SK-N-SH treated with all-trans-retinoic acid at 6 μM for 48 hours (cell line): Measurements from ENCODE around the gene ANK3.

Experiments
- ATAC-seq: fragments of 200-7000 bp; cut with Tn5 transposase; 3 replicates; pipeline ENCODE4 v1.9.1; 2020; ENCODE audit warnings: mild to moderate bottlenecking, moderate library complexity
- ARNTL ChIP-seq: fragments of 450-650 bp; formaldehyde crosslinking; IDR thresholded peaks from 2 replicates; pipeline ENCODE4 v1.5.0; 2020; ENCODE audit warnings: low read depth, mild to moderate bottlenecking, moderate library complexity, borderline replicate concordance
- BACH2 ChIP-seq: fragments of 250-450 bp; sonication (Bioruptor Pico); IDR thresholded peaks from 2 replicates; pipeline ENCODE4 v1.9.0; 2021; ENCODE audit warnings: mild to moderate bottlenecking, borderline replicate concordance
- CSDC2 ChIP-seq: fragments of 250-450 bp; sonication (Bioruptor Pico); IDR thresholded peaks from 2 replicates; pipeline ENCODE4 v1.5.0; 2020; ENCODE audit warnings: mild to moderate bottlenecking, moderate library complexity
- ESRRG ChIP-seq: fragments of 250-450 bp; sonication (Bioruptor Pico); IDR thresholded peaks from 2 replicates; pipeline ENCODE4 v1.6.1; 2021; ENCODE audit warnings: mild to moderate bottlenecking
- GLIS3 ChIP-seq: fragments of 250-450 bp; sonication (Bioruptor Pico); IDR thresholded peaks from 2 replicates; pipeline ENCODE4 v1.5.0; 2020; ENCODE audit warnings: mild to moderate bottlenecking, moderate library complexity
- ISL1 ChIP-seq: fragments of 250-450 bp; sonication (Bioruptor Pico); IDR thresholded peaks from 2 replicates; pipeline ENCODE4 v2.1.2; 2022; ENCODE audit warnings: mild to moderate bottlenecking, moderate library complexity
- POU6F1 ChIP-seq: fragments of 250-450 bp; sonication (Bioruptor Pico); IDR thresholded peaks from 2 replicates; pipeline ENCODE4 v1.8.0; 2021; ENCODE audit warnings: low read depth, mild to moderate bottlenecking, moderate library complexity, borderline replicate concordance
- PPARA ChIP-seq: fragments of 250-450 bp; sonication (Bioruptor Pico); IDR thresholded peaks from 2 replicates; pipeline ENCODE4 v1.5.0; 2020; ENCODE audit warnings: mild to moderate bottlenecking, borderline replicate concordance
- RARB ChIP-seq: fragments of 250-450 bp; sonication (Bioruptor Pico); IDR thresholded peaks from 2 replicates; pipeline ENCODE4 v1.8.0; 2021; ENCODE audit warnings: mild to moderate bottlenecking, moderate library complexity
- SNAI2 ChIP-seq: fragments of 250-450 bp; sonication (Bioruptor Pico); IDR thresholded peaks from 2 replicates; pipeline ENCODE4 v1.5.0; 2020; ENCODE audit warnings: mild to moderate bottlenecking, moderate library complexity
- TCF4 ChIP-seq: fragments of 250-450 bp; sonication (Bioruptor Pico); IDR thresholded peaks from 2 replicates; pipeline ENCODE4 v1.8.0; 2021; ENCODE audit warnings: mild to moderate bottlenecking, moderate library complexity, borderline replicate concordance
- TOX ChIP-seq: fragments of 250-450 bp; sonication (Bioruptor Pico); IDR thresholded peaks from 2 replicates; pipeline ENCODE4 v1.8.0; 2021; ENCODE audit warnings: mild to moderate bottlenecking, moderate library complexity, borderline replicate concordance
- TSHZ2 ChIP-seq: fragments of 250-450 bp; sonication (Bioruptor Pico); IDR thresholded peaks from 2 replicates; pipeline ENCODE4 v1.5.0; 2020; ENCODE audit warnings: mild to moderate bottlenecking, moderate library complexity
- ZC3H10 ChIP-seq: fragments of 250-450 bp; sonication (Bioruptor Pico); IDR thresholded peaks from 2 replicates; pipeline ENCODE4 v1.5.1; 2021; ENCODE audit warnings: mild to moderate bottlenecking, moderate library complexity
- ZFP3 ChIP-seq: fragments of 250-450 bp; sonication (Bioruptor Pico); IDR thresholded peaks from 2 replicates; pipeline ENCODE4 v1.5.0; 2020; ENCODE audit warnings: mild to moderate bottlenecking, moderate library complexity
- ZFP30 ChIP-seq: fragments of 450-650 bp; formaldehyde crosslinking; IDR thresholded peaks from 2 replicates; pipeline ENCODE4 v1.5.0; 2022; ENCODE audit warnings: mild to moderate bottlenecking, moderate library complexity
- ZNF565 ChIP-seq: fragments of 450-650 bp; formaldehyde crosslinking; conservative IDR thresholded peaks from 2 replicates; pipeline ENCODE4 v1.5.0; 2020; ENCODE audit warnings: low read depth, mild to moderate bottlenecking, moderate library complexity
- TF ChIP-seq, protein P1 (sequence below): fragments of 250-450 bp; sonication (Bioruptor Pico); IDR thresholded peaks from 2 replicates; pipeline ENCODE4 v1.5.1; 2021; ENCODE audit warnings: mild to moderate bottlenecking, moderate library complexity
- TF ChIP-seq, protein P2 (sequence below): fragments of 250-450 bp; sonication (Bioruptor Pico); IDR thresholded peaks from 2 replicates; pipeline ENCODE4 v1.5.1; 2020; ENCODE audit warnings: low read depth, mild to moderate bottlenecking, moderate library complexity

Gene ANK3

DNA sequence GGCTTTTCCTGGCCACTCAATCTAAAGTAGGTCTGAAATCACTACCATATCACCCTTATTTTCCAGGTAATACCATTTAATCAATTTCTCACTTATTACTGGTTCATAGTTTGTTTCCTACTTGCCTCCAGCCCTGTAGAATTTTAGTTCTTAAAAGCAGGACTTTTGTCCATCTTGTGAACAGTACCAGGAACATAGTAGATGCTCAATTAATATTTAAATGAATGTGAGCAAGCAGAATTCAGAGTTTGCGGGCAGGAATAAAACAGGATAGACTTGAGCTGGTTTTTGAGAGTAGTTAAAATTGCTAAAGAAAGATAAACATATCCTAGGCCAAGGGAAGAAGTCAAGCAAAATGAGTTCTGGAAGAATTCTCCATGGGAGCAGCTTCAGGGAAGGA lies 77.9 kb downstream of the ANK3 start:
- no peak for TF ChIP-seq ZFP3
- TF ChIP-seq, protein P1, sequence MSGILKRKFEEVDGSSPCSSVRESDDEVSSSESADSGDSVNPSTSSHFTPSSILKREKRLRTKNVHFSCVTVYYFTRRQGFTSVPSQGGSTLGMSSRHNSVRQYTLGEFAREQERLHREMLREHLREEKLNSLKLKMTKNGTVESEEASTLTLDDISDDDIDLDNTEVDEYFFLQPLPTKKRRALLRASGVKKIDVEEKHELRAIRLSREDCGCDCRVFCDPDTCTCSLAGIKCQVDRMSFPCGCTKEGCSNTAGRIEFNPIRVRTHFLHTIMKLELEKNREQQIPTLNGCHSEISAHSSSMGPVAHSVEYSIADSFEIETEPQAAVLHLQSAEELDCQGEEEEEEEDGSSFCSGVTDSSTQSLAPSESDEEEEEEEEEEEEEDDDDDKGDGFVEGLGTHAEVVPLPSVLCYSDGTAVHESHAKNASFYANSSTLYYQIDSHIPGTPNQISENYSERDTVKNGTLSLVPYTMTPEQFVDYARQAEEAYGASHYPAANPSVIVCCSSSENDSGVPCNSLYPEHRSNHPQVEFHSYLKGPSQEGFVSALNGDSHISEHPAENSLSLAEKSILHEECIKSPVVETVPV (CRISPR knock-in tag): no peak
- TF ChIP-seq TOX (CRISPR knock-in tag): no peak
- no peak for TF ChIP-seq ARNTL
- no peak for TF ChIP-seq PPARA
- TF ChIP-seq POU6F1 (CRISPR knock-in tag): no peak
- no peak for TF ChIP-seq ESRRG
- no peak for TF ChIP-seq BACH2 (CRISPR knock-in tag)
- TF ChIP-seq GLIS3 (CRISPR knock-in tag): no peak
- no peak for TF ChIP-seq ZFP30
- TF ChIP-seq SNAI2 (CRISPR knock-in tag): no peak
- TF ChIP-seq ZC3H10 (CRISPR knock-in tag): no peak
- TF ChIP-seq TSHZ2: no peak
- TF ChIP-seq, all 23 proteins: peak for 0
- no peak for ATAC-seq

GRCh38 chr10:60310740-60311139 lies 78.9 kb downstream of the ANK3 start:
- ATAC-seq: no peak; the same call in 2 of the 3 replicates
- TF ChIP-seq ISL1 (CRISPR knock-in tag) (peak; percentile 65), CSDC2 (CRISPR knock-in tag) (no peak), TOX (CRISPR knock-in tag) (peak; percentile 69; the same call in 1 of the 2 replicates), ZC3H10 (CRISPR knock-in tag) (peak; percentile 78)
- TF ChIP-seq, protein P1 (CRISPR knock-in tag): no peak

DNA sequence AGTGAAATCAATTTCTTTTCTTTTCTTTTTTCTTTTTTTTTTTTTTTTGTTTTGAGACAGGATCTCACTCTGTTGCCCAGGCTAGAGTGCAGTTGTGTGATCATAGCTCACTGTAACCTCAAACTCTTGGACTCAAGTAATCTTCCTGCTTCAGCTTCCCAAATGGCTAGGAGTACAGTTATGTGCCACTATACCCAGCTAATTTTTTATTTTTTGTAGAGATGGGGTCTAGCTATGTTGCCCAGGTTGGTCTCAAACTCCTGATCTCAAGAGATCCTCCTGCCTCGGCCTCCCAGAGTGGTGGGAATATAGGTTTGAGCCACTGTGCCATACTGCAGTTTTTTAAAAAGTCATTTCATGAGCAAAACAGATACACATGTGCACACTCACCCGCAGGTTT lies 79.8 kb downstream of the ANK3 start:
- no peak for ATAC-seq
- TF ChIP-seq, protein P2, sequence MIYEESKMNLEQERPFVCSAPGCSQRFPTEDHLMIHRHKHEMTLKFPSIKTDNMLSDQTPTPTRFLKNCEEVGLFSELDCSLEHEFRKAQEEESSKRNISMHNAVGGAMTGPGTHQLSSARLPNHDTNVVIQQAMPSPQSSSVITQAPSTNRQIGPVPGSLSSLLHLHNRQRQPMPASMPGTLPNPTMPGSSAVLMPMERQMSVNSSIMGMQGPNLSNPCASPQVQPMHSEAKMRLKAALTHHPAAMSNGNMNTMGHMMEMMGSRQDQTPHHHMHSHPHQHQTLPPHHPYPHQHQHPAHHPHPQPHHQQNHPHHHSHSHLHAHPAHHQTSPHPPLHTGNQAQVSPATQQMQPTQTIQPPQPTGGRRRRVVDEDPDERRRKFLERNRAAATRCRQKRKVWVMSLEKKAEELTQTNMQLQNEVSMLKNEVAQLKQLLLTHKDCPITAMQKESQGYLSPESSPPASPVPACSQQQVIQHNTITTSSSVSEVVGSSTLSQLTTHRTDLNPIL (CRISPR knock-in tag): no peak
- TF ChIP-seq, protein P1 (CRISPR knock-in tag): no peak
- TF ChIP-seq TCF4 (no peak), SNAI2 (CRISPR knock-in tag) (no peak), ESRRG (no peak), ZC3H10 (CRISPR knock-in tag) (no peak), ZFP30 (no peak)

- ATAC-seq: no peak
- TF ChIP-seq RARB (CRISPR knock-in tag) (no peak), PPARA (no peak), ZNF565 (CRISPR knock-in tag) (no peak), TSHZ2 (no peak), ZFP30 (no peak), ISL1 (CRISPR knock-in tag) (no peak), ARNTL (no peak)
- TF ChIP-seq, protein P2 (CRISPR knock-in tag): no peak
- TF ChIP-seq, protein P1 (CRISPR knock-in tag): no peak
Observed at GRCh38 chr10:60309371-60309770, 80.3 kb downstream of the ANK3 start.
